Measurements from ENCODE around the gene ALPL.

ALPL gene

DNA sequence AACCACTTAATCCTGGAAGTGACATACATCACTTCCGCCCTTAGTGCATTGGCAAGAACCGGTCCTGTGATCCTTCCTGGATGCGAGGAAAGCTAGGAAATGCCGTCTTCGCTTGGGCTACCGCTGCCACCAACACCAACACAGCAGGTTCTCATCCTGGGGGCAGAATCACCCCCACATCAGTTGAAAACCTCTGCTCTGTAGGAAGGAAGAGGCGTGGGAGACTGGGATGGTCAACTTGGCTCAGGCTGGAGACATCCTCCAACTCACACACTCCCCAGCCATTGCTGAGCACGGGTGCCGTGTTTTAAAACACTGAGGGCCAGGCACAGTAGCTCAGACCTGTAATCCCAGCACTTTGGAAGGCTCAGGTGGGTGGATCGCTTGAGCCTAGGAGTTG is 74.9 kb downstream of the ALPL start:
- DNase-seq = no peak

DNA sequence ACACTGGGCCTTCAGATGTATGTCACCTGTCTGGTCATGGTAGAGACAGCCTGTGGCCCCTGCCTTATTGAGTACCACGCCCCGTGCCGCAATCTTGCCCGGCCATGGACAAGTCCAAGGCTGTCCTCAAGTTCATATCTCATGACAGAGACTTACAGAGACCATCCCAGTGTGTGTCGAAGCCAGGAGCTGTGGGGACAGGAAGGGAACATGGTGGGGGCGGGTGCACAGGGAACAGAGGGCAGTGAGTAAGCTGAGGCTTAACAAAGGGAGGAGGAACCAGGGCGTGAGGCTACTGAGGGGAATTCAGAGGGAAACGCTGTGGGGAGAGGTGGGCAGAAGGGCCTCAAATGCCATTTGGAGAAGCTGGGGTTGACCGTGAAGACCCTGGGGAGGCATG is 75.8 kb downstream of the ALPL start:
- no peak for DNase-seq

DNA sequence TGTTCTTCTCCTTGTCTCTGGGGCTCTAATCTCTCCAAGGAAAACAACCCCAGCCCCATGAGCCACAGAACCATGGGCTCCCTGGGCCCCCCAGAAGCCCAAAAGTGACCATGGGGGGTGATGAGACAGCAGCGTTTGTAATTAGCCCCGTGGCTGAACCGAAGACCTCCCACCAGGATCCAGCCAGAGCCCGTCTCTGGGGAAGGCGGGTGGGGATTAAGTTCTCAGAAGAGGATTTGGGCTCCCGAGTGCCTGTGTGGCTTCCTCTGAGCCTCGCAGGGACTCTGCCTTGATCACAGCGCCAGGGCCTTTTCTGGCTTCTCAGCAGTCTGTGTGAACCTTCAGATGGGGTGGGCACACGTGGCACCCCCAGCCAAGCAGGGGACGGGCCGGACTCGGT is 77.0 kb downstream of the ALPL start:
- DNase-seq = no peak

DNA sequence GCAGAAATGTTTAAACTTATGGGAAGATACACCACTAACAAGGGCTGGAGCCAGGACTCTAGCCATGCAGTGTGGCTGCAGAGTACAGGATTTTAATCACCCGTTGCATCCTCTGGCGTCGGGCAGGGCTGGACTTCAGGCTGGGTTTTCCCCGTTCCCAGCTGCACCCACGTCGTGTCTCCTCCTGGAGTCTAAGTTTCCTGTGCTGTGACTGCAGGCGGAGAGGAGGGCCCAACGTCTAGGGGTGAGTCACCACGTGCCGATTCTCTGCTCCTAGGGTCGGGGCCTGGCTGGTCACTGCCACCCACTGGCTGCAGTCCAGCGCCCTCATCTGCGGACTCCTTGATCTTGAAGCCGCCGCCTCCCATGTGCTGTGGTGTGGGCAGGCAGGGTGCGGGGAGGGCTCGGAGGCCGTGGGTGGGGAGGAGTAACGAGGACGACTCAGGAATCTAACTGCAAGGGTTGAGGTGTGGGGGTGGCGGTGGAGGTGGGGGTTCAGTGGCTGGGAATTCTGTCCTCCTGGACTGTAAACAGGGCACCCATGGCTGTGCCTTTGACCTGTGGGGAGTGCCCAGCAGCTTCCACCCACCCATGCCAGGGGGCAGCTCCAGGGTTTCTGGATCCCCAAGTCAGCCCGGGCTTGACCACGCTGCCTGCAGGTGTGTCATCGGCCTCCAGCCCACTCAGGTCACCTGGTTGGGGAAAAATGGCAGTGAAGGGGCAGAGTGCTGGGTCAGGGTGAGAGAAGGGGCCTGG is 77.8 kb downstream of the ALPL start:
- no peak for DNase-seq

DNA sequence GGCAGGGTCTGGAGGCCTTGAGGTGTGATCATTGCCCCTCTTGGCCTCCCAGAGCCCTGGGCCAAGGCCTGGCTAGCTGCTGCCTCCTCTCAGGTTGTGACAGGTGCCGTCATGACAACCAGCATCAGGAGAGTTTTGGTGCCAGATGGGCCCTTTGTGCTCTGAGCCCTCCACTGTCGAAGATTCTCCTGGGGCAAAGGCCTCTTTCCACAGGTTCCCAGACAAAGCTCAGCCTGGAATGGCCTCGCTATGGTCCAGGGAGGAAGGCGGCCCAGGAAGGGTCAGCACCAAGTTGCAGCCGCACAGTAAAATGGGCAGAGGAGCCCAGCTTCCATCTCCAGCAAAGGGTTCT is 78.4 kb downstream of the ALPL start:
- DNase-seq = no peak

DNA sequence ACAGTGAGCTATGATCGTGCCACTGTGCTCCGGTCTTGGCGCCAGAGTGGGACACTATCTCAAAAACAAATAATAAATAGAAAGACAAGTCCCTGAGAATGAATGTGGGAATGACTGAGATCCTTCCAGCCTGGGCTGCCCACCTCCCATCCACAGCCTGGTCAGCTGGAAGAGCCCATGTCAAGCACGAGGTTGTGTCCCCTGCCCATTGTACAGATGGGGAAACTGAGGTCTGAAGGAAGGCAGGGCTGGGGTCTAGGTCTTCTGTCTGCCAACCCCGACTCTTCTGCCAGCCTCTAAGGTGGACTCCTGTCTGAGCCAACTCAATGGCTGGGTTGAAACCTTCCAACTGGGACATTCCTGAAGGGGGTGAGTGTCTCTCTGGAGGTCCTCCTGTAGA is 80.4 kb downstream of the ALPL start:
- no peak for DNase-seq

DNA sequence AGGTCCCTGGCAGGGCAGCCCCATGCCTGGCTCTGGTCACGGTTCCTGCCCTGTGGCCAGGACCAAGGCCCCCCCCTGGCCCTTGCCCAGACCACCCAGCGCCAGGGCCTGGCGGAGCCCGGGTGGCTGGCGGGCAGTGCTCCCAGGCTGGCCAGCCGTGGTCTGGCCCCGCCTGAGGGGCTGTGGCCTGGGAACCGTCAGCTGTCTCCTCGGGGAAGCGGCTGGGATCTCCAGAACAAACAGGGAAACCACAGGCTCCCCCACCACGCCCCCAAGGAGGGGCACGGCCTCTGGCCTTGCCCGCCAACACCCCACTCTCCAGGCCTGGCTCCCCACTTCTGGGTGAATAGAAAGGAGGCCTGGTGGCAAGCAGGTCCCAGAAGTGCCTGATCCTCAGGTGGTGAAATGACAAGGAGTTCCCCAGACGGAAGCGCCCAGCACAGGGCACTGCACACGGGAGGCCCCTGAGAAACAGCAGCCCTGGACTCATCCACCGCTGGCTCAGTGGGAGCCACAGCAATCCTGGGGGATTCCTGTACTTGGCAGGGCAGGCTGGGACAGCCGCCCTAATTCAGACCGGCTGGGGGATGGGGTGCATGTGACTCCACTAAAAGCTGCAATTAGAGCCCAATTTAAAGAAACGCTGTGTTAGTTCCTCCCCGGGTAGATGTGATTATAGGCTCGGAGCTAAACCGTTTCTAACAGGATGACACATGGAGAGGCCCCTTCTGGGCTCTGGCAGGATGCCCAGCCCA is 81.1 kb downstream of the ALPL start:
- no peak for DNase-seq

DNA sequence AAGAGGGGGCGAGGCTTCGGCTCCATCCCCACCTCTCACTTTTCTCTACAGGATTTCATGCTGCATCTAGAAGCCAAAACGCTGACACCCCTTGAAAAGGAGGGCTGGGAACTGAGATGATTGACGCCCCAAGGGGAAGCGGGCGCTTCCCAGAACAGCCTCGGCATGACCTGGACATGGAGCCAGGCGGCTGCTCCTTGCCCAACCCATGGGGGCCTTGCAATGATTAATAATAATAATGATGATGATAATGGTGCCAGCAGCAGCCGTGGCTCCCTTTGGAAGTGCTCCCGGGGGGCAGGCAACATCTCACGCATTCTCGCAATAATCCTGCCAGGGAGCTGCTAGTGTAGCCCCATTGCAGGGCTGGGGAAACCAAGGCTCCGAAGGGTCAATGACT is 81.7 kb downstream of the ALPL start:
- no peak for DNase-seq

DNA sequence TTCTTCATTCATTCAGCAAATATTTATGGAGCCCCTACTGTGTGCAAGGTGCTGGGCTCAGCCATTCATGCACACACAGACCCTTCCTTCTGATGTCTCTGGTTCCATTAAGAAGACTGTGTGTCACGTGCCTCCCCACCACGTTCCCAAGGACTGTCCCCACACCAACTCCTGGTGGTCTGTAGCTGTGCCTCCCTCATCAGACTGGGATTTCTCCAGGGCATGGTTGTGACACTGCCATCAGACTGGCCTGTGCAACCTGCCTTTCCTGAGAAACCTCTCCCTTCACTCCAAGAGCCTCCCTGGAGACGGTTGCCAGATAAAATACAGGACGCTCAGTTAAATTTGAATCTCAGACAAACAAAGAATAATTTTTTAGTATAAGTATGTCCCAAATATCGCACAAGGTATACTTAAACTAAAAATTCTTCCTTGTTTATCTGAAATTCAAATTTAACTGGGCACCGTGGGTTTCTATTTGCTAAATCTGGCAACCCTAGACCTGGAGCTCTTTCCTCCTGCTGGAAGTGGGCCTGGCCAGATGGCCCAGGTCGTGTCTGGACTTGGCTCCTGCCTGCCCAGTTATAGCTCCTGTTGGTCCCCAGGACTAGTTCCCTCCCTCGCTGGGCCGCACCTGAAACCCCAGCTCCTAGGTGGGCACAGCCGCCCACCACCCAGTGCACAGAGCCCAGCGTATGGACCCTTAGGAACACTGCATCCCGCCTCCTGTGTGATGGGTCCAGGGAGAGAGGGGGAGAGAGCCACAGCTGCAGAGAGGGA is 83.1 kb downstream of the ALPL start:
- DNase-seq = no peak

DNA sequence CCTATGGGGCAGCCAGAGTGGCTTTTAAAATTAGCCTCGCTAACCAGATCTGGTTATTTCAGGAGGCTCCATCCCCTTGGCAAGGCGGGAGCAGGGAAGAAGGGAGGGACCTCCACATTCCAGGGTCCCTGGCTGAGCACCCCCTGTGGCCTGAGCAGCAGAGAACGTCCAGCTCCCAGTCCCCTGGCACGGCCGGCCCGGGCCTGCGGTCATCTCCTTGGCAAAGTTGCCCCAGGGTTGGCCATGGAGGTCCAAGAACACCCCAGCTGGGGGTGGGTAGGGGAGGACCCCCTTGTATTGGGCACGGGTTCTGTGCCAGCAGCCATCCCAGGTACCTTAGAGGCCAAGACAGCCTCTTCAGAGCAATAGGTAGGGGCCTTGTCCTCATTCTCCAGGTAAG is 84.0 kb downstream of the ALPL start:
- DNase-seq = no peak

DNA sequence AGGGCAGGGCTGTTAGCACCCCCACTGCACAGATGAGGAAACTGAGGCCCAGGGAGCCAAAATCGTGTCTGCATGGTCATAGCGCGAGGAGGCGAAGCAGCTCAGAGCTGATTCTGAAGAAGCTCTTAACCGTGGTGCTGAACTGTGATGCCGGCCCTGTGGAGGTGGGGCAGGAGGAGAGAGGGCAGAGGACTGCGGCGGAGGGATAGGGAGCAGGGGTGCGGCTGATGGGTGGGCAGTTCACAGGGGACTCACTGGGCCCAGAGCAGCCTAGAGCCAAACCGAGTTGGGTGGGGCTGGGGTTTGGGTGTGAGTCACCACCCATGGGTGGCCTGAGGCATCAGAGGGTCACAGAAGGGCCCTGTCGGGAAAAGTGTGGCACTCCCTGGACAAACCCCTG is 85.3 kb downstream of the ALPL start:
- no peak for DNase-seq

DNA sequence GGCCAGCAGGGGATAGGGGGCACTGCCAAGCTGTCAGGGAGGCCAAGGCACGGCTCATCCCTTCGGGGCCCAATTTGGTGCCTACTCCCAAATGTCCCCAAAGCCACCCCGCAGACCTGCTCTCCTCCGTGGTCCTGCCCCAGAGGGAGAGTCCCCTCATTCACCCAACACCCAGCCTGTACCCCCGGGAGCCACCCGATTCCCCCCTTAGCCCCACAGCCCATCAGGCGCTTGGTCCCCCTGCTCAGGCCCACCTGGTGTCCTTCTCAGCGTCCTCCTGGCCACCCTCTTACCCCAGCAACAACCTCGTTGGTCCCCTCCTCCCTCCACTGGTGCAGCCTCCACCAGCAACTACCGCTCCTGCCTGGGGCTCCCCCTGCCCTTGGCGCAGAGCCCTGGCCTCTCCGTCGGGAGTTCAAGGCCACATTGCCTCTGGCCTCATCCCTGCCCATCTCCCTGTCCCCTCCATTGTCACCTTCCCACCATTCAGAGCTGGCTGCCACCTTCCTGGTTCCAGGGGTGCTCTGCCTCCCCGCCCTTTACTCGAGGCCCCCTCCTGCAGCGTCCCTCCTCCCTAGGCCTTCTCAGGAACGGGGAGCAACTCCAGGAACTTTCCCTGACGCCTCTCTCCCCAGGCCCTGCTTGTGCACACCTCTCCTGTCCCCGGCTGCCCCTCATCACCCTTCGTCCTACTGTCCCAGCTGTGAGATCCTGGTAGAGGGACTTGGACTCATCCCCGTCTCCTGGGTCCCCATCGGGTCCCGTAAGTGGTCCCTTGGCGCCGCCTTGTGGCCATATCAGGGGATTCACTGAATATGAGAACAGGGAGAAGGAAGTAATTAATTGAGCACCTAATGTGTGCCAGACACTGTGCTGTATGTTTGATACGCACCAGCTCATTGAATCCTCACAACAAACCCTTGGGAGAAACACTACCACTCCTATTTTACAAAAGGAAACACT is 86.0 kb downstream of the ALPL start:
- DNase-seq = peak; percentile 28

DNA sequence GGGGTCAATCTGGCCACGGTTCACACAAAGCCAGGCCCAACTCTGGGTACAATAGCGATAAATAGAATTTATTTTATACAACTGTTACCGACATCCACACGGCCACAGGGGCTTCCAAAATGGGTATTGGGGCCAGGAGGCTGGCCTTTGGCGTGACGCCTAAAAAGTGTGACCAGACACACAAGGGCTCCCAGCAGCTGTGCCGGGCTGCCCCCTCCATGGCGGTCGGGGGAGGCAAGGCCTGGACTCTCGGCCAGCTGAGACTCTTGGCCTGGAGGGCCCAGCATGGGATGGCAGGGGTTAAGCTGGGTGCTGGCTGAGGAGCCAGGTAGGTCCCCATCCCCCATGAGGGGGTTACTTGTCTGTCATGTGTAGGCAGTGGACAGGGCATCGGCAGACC is 87.0 kb downstream of the ALPL start:
- DNase-seq = no peak

DNA sequence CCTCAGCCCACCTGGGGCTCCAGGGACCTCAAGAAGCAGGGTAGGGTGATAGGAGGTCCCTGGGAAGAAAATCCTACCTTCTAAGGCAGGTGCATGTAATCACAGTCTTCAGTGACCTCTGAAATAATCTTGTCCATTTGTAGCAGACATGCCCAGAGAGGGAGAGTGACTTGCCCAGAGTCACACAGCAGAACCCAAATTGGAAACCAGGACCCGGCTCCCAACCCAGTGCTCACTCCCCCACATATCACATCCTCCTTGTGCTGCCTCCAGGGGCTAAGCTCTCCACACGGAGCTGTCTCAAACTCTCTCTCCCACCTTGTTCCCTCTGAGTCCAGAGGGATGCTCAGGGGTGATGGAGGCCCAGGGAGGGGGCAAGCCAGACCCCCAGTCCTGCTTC is 87.4 kb downstream of the ALPL start:
- no peak for DNase-seq

DNA sequence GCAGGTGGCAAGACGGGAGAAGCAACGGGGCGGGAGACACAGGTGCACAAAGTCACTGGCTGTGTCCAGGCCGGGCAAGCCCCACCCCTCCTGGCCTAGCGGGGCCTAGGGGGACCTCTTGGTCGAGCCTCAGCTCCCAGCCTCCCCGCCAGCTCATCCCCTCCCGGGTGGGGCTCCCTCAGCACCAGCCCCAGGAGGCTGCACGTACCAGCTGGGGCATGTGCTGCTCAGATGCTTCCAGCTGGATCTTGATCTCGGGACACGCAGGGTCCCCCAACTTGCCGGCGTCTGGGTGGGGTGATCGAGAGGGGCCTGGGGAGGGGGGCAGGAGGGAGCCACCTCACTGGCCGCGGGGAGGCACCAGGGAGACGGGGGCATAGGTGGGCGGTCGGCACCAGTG is 88.5 kb downstream of the ALPL start:
- no peak for DNase-seq

DNA sequence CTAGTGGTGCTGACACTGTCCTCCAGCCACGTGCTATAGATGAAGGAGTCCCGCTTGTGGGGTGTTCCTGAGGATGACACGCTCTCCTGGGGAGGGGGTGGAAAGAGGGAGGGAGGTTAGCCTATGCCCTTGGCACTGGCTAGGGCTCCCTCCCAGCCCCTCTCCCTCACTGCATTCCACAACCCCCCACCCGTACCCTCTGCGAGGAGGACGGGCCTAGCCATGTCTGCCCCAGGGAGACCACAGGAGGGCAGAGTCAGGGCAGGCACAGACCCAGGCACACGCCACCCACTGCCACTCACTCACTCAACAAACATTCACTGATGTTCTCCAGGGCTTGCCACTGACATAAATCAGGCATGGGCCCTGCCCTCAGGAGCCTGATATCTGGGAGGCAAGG is 89.2 kb downstream of the ALPL start:
- no peak for DNase-seq

DNA sequence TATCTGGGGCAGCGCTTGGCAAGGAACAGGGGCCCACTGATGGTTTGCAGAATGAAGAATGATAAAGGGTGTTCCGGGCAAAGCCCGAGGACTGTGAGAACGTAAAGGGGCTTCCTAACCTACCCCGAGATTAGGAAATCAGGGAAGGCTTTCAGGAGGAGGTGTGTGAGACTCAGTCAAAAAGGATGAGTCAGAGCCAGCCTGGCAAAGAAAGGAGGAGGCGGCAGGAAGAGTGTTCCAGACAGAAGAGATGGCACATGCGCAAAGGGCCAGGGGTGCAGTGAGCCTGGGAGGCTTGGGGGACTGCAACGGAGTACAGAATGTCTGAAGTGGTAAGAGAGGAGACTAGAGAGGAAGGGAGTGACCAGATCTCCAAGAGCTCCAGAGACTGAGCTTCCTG is 89.7 kb downstream of the ALPL start:
- no peak for DNase-seq

DNA sequence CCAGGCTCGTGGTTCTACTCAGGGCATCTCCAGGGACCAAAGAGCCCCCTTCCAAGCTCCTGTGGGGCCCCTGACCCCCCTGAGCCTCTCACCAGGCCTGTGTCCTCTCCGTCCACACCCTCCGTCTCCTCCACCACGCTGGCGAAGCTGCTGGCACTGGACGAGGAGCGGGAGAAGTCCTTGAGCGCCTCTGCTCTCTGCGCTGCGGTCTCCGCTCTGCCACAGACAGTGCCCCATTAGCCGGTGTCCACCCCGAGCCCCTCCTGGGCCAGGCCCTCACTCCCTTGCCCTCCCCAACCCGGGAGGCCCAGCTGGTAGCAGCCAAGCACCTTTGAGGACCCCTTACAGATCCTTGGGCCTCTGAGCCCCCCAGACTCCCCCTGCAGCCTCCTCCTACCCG is 90.2 kb downstream of the ALPL start:
- DNase-seq = no peak

DNA sequence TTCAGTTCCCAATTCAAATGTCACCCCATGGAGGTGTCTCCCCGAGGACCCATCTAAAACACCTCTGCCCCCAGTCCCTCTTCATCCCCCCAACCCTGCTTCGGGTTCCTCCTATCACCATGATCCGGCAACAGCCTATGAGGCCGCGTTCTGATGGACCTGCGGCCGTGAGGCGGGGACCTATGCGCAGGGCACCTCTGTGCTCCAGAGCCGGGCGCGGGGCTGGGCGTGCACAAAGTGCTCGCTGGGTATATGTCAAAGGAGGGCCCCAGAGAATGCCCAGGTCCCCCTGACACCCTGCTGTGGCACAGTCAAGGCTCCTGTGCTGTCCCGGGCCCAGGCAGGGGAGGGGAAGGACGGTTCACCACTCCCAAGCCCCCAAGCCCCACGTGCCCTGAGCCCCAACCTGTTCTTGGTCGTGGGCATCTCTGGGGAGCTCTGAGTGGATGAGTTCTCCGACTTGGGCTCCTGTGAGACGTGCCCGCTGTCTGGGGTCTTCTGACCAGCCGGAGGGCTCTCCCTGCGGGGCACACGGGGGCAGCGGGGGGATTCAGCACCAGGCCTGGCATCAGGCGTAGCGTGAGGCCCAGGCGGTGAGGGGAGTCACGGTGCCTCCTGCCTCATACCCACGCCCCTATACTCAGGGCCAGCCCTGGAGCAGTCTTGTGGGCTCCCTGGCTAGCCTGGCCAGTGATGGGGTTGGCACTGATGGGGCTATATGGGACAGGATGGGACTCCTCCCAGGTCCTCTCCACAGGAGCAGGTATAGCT is 92.2 kb downstream of the ALPL start:
- DNase-seq = no peak

DNA sequence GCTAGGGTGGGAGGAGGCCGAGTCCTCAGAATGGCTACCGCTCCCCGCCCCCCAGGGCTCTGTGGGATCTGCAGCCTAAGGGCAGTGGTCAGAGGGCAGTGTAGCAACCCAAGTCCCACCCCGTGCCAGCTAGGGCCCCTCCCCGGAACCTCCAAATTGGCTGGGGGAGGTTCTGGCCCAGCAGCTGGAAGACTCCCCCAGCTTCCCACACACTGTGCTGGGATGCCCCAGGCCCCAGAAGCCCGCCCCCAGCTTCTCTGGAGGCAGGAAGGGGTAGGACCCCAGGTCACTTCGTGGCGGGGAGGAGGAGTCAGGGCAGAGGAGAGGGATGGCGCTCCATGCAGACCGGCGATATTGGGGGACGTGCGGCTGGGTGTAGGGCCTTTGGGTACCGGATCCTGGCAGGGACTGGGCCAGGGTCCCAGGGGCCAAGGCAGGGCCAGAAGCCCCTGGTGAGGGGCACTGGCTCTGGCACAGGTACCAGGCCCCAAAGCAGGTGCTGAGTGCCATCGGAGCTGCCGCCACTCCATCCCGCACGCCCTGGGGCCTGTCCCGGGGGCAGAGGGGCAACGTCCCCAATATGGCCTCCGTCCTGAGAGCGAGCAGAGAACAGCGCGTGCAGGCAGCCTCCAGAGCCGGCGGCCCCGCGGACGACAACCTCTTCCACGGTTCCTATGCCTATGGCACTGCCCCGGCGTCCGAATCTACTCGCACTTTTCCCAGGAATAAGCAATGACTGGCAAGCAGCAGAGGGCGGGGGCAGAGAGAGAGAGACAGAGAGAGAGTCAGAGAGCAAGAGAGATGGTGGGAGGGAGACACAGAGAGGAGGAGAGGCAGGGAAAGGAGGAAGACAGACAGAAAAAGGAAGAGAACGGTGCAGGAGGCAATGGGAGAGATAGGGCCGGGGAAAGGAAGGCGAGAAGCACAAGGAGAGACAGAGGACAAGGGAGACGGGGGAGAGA is 94.2 kb downstream of the ALPL start:
- DNase-seq = no peak
